ENCODE measurements around the gene POLR2I. TPM values are rescaled to one million over a fixed set of nuclear protein-coding genes. Genes with fewer than 3 reads are reported as not detected.
A peak's percentile ranks its signal among the peaks of the same experiment; 100 is the strongest.

POLR2I gene
- polyA plus RNA-seq (159 and 169 TPM in 2 replicates), polyA minus RNA-seq (50.9 and 60.9 TPM in 2 replicates)

DNA sequence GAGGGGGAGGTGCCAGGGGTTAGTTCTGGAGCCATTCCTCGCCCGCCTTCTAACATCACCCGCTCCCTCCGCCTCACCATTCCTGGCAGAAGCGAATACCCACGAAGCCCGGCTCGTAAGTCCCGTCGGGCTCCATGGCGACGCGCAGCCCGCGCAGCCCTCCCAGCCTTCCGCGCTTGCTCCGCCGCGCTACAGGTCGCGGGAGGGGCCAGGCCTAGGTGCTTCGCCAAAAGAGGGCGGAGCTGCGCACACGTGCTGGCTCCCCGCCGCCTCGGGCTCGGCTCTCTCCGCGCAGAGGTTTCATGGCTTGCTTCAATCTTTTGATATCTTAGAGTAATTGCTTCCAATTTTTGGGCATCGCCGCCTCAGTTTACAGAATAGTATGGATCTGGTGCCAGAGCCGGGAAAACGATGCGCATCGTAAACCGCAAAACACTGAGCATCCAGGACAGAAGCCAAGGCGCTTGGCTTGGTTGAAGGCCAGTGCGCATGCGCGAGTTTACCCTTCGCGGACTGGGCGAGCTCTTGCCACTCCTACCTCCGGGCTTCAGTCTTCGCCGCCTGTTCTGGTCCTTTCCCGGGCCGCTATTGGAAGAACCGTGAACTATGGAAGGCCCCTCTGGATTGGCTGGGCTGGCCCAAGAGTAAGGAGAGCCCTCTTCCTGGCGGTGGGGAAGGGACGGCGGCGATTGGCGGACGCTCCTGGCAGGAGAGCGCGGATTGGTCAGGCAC, at the start of gene POLR2I:
TSS of gene POLR2I (minus strand) at position 155 of the 732 bp plus-strand sequence. CDS start at position 136, 19 bp downstream.
- Histone ChIP-seq H3K9me3 (ENCODE audit: low read length) (no peaks in the 10 kb centered on the region), H4K20me1 (ENCODE audit: insufficient read depth) (no peaks in the 10 kb centered on the region), H3K27me3 (ENCODE audit: insufficient read depth, low read depth, low read length) (no peaks in the 10 kb centered on the region), H2AFZ (ENCODE audit: low read depth, low read length) (peak within 1 kb of the TSS; percentile 40), H3K79me2 (replicated peaks; ENCODE audit: insufficient read depth, low read length) (peaks cover 18% of the 10 kb centered on the region), H3K9ac (ENCODE audit: low read length) (peak within 1 kb of the TSS; percentile 83), H3K27ac (ENCODE audit: low read length) (peak within 1 kb of the TSS; percentile 82), H3K4me2 (ENCODE audit: low read length) (peak within 1 kb of the TSS; percentile 76), H3K9me2 (ENCODE audit: insufficient read depth, low read length) (no peaks in the 10 kb centered on the region), H3F3A (ENCODE audit: insufficient read depth, low read length, poor library complexity, severe bottlenecking) (no peaks in the 10 kb centered on the region), H3K4me3 (ENCODE audit: low read length) (peak within 1 kb of the TSS; percentile 97), H3K36me3 (ENCODE audit: insufficient read depth, low read length) (no peaks in the 10 kb centered on the region)
- peak; percentile 34 for TF ChIP-seq RAD21 (conservative IDR thresholded peaks at IDR 0.05)
- peak; percentile 36 for TF ChIP-seq REST (IDR thresholded peaks at IDR 0.05; ENCODE audit: borderline replicate concordance)
- TF ChIP-seq SMC3 (conservative IDR thresholded peaks at IDR 0.05; ENCODE audit: poor library complexity) = peak; percentile 55
- TF ChIP-seq POLR2AphosphoS5 (IDR thresholded peaks at IDR 0.05) = peak; percentile 60
- peak; percentile 99 for TF ChIP-seq MXI1 (conservative IDR thresholded peaks at IDR 0.05; ENCODE audit: poor library complexity, severe bottlenecking)
- peak; percentile 69 for TF ChIP-seq TAF1 (IDR thresholded peaks at IDR 0.05; ENCODE audit: low read depth)
- TF ChIP-seq EP300 (conservative IDR thresholded peaks at IDR 0.05; ENCODE audit: poor library complexity, severe bottlenecking) = peak; percentile 36
- TF ChIP-seq EZH2 (IDR thresholded peaks at IDR 0.05; ENCODE audit: borderline replicate concordance, insufficient read depth, low read length, poor library complexity, severe bottlenecking) = no peak
- TF ChIP-seq CTCF (IDR thresholded peaks at IDR 0.05; ENCODE audit: poor library complexity, severe bottlenecking) = no peak

DNA sequence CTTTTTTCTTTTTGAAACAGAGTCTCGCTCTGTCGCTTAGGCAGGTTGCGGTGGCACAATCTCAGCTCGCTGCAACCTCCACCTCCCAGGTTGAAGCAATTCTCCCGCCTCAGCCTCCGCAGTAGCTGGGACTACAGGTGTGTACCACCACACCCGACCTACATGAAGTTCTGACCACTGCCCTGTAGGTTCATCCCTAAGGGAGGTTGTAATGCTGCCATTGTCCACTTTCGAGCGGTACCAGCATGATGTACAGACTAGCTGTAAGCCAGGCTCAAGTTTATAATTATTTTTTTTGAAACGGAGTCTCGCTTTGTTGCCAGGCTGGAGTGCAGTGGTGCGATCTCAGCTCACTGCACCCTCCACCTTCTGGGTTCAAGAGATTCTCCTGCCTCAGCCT, 49.1 kb upstream of the POLR2I start:
- Histone ChIP-seq H3F3A (ENCODE audit: insufficient read depth, low read length, poor library complexity, severe bottlenecking) (no peaks in the 10 kb centered on the region), H3K4me3 (ENCODE audit: low read length) (no peak overlapping the region), H3K27me3 (ENCODE audit: insufficient read depth, low read depth, low read length) (no peaks in the 10 kb centered on the region), H3K9me2 (ENCODE audit: insufficient read depth, low read length) (no peaks in the 10 kb centered on the region), H3K79me2 (replicated peaks; ENCODE audit: insufficient read depth, low read length) (no peaks in the 10 kb centered on the region), H3K9me3 (ENCODE audit: low read length) (no peaks in the 10 kb centered on the region), H3K4me2 (ENCODE audit: low read length) (no peak overlapping the region), H2AFZ (ENCODE audit: low read depth, low read length) (no peak overlapping the region), H4K20me1 (ENCODE audit: insufficient read depth) (no peaks in the 10 kb centered on the region), H3K36me3 (ENCODE audit: insufficient read depth, low read length) (no peaks in the 10 kb centered on the region), H3K9ac (ENCODE audit: low read length) (no peak overlapping the region), H3K27ac (ENCODE audit: low read length) (no peak overlapping the region)
- TF ChIP-seq REST (IDR thresholded peaks at IDR 0.05; ENCODE audit: borderline replicate concordance) (no peak), RAD21 (conservative IDR thresholded peaks at IDR 0.05) (no peak), TAF1 (IDR thresholded peaks at IDR 0.05; ENCODE audit: low read depth) (no peak), CTCF (IDR thresholded peaks at IDR 0.05; ENCODE audit: poor library complexity, severe bottlenecking) (no peak), SMC3 (conservative IDR thresholded peaks at IDR 0.05; ENCODE audit: poor library complexity) (no peak), EZH2 (IDR thresholded peaks at IDR 0.05; ENCODE audit: borderline replicate concordance, insufficient read depth, low read length, poor library complexity, severe bottlenecking) (no peak), MXI1 (conservative IDR thresholded peaks at IDR 0.05; ENCODE audit: poor library complexity, severe bottlenecking) (no peak), POLR2AphosphoS5 (IDR thresholded peaks at IDR 0.05) (no peak)

Measured in neural cell (in vitro differentiated cells).